Measurements from ENCODE around the gene BCL7A. TPM values are rescaled to one million over a fixed set of nuclear protein-coding genes. Genes with fewer than 3 reads are reported as not detected.

BCL7A gene
- total RNA-seq, 2 experiments from 2014 or later, result 2.8 to 2.9 TPM

DNA sequence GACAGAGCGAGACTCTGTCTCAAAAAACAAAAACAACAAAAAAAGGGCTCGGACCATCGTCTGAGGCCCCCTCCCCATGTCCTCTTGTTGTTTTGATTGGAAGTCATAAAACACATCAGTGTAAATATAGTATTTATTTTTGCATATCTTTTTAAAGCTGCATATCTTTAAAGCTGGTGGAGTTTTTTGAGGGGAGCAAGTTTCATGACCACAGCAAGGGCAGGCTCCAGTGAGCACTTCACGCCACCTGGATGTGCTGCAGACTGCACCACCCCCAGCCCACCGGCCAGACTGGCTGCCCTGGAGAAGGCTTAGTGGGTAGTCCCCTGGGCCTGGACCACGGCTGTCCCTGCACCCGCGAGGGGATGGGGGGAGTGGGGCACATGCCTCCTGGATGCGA is 11.9 kb upstream of the BCL7A start:
- DNase-seq, result no peak
- H3K9me3 Mint-ChIP-seq (ENCODE audit: low read depth), result no peaks in the 10 kb centered on the region
- ATAC-seq, result no peak
- H3K27me3 Mint-ChIP-seq, result peaks cover 50% of the 10 kb centered on the region
- no peak overlapping the region for H3K27ac Mint-ChIP-seq
- H3K36me3 Mint-ChIP-seq, result no peaks in the 10 kb centered on the region
- CTCF ChIA-PET, result no interaction called here
- peaks cover 25% of the 10 kb centered on the region for H3K4me1 Mint-ChIP-seq
- H3K4me3 Mint-ChIP-seq, result no peak overlapping the region

DNA sequence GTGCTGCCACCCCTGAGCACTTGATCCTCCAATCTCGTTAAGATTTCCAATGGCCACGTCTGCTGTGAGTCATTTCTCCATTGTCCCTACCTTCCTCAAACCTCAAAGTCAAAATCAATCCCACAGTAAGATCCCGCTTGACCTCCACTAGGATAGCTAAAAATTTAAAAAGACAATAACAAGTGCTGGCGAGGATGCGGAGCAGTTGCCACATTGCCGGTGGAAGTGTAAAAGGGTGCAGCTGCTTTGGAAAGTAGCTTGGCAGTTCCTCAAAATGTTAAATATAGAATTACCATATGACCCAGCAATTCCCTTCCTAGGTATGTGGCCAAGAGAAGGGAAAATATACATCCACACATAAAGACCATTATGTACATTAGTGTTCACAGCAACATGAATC is 9.5 kb upstream of the BCL7A start:
- Mint-ChIP-seq H3K27me3 (peaks cover 33% of the 10 kb centered on the region), H3K4me3 (no peak overlapping the region), H3K27ac (no peak overlapping the region), H3K4me1 (peaks cover 9% of the 10 kb centered on the region), H3K36me3 (no peaks in the 10 kb centered on the region), H3K9me3 (ENCODE audit: low read depth) (no peaks in the 10 kb centered on the region)
- CTCF ChIA-PET, result interaction anchor here (1.2 kb wide), 1 partner anchor 20 kb away, joined by 4 read pairs; no protein-coding TSS in a partner anchor
- ATAC-seq (no peak), DNase-seq (no peak)

DNA sequence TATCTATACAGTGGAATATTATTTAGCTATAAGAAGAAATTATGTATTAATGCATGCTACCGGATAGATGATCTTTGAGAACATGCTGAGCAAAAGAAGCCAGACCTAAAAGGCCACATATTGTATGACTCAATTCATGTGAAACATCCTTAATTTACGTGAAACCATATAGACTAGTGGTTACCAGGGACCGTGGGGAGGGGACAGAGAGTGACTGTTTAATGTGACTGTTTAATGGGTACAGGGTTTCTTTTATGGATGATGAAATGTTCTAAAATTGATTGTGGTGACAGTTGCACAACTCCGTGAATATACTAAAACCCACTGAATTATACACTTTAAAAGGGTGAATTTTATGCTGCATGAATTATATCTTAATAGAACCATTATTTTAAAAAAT is 8.5 kb upstream of the BCL7A start:
- Mint-ChIP-seq H3K4me3 (no peak overlapping the region), H3K36me3 (no peaks in the 10 kb centered on the region), H3K9me3 (ENCODE audit: low read depth) (no peaks in the 10 kb centered on the region), H3K27me3 (peaks cover 27% of the 10 kb centered on the region), H3K27ac (no peak overlapping the region), H3K4me1 (peaks cover 6% of the 10 kb centered on the region)
- DNase-seq (no peak), ATAC-seq (no peak)
- CTCF ChIA-PET, result interaction anchor here (1.4 kb wide), 1 partner anchor 41 kb away, joined by 3 read pairs; no protein-coding TSS in a partner anchor

DNA sequence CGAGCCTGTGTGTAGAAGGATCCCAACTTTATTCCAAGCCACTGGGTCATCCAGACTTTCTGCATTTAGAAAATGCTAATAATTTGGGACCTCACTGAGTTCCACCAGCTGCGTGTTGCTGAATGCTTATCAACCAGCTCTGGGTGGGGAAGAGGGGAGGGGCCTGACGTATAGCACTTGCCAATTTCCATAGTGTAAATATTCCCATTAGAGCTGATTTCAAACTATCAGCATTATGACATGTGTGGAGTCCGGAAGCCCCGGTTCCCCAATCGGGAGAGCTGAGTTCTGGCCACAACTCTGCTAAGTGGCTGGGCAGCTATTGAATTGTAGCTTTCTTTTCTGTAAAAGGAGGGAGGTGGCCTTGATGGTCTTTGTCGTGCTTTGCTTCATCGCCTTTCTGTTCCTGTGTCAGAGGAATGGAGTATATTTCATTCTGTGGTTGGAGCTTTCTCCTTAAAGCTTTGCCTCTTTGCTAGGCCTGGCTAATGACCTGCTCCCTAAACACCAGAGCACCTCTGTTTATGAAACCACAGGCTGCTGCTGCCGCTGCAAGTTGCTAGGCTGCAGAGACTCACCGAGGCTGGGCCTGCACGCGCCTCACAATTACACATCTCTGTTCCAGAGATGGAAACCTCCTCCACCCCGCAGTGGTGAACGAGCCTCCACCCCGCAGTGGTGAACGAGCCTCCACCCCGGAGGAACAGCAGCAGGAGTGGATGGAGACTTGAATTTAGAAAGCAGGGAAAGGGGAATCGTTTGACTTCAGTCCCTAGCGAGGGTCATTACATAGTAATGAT is 7.7 kb upstream of the BCL7A start:
- no peaks in the 10 kb centered on the region for H3K9me3 Mint-ChIP-seq (ENCODE audit: low read depth)
- H3K4me1 Mint-ChIP-seq, result peaks cover 6% of the 10 kb centered on the region
- no peak overlapping the region for H3K4me3 Mint-ChIP-seq
- H3K27ac Mint-ChIP-seq, result no peak overlapping the region
- DNase-seq (no peak), ATAC-seq (no peak)
- peaks cover 1% of the 10 kb centered on the region for H3K36me3 Mint-ChIP-seq
- H3K27me3 Mint-ChIP-seq, result peaks cover 32% of the 10 kb centered on the region
- CTCF ChIA-PET, result interaction anchor here (1.4 kb wide), 1 partner anchor 40 kb away, joined by 3 read pairs; no protein-coding TSS in a partner anchor

DNA sequence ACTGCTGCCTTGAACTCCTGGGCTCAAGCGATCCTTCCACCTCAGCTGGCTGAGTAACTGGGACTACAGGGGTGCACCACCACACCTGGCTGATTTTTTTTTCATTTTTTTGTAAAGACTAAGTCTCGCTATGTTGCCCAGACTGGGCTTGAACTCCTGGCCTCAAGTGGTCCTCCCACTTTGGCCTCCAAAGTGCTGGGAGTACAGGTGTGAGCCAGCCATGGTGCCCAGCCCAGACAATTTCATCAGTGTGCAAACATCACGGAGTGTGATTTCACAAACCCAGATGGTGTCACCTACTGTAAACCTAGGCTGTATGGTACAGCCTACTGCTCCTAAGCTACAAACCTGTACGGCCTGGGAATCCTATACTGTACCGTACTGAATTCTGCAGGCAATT is 6.9 kb upstream of the BCL7A start:
- CTCF ChIA-PET, result no interaction called here
- H3K36me3 Mint-ChIP-seq, result peaks cover 2% of the 10 kb centered on the region
- peaks cover 6% of the 10 kb centered on the region for H3K4me1 Mint-ChIP-seq
- H3K27ac Mint-ChIP-seq, result no peak overlapping the region
- H3K27me3 Mint-ChIP-seq, result peaks cover 39% of the 10 kb centered on the region
- H3K9me3 Mint-ChIP-seq (ENCODE audit: low read depth), result peaks cover 3% of the 10 kb centered on the region
- no peak for DNase-seq
- H3K4me3 Mint-ChIP-seq, result no peak overlapping the region
- ATAC-seq, result no peak

DNA sequence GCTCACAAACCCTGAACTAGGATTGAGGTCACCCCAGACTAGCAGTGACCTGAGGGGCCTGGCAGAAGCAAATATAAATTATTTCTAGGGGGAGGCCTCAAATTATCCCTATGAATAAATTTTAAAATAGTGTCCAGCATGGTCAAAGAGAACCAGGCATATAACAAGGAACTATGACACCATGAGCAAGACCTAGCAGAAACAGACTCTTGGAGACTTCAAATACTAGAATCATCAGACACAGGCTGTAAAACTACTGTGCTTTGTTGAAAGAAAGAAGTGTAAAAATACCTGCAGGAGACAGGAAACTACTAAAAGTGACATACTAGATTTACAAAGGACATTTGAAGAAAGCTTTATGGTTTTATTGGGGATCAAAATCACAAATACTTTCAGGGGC is 3.2 kb upstream of the BCL7A start:
- peaks cover 3% of the 10 kb centered on the region for H3K9me3 Mint-ChIP-seq (ENCODE audit: low read depth)
- no peak overlapping the region for H3K4me3 Mint-ChIP-seq
- peaks cover 16% of the 10 kb centered on the region for H3K4me1 Mint-ChIP-seq
- CTCF ChIA-PET, result no interaction called here
- no peak for ATAC-seq
- H3K36me3 Mint-ChIP-seq, result peaks cover 4% of the 10 kb centered on the region
- H3K27ac Mint-ChIP-seq, result no peak overlapping the region
- H3K27me3 Mint-ChIP-seq, result peaks cover 49% of the 10 kb centered on the region
- DNase-seq, result no peak

DNA sequence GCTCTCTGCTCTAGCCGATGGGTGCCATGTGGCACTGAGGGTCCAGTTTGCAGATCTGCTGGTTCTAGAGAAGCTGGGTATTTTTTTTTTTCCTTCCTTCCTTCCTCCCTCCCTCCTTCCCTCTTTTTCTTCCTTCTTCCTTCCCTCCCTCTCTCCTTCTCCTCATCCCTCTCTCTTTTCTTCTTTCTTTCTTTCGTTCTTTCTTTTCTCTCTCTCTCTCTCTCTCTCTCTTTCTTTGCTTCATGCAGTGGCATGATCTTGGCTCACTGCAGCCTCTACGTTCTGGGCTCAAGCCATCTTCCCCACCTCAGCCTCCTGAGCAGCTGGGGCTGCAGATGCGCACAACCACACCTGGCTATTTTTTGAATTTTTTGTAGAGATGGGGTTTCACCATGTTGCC is 2.7 kb upstream of the BCL7A start:
- no peak for DNase-seq
- H3K9me3 Mint-ChIP-seq (ENCODE audit: low read depth), result peaks cover 3% of the 10 kb centered on the region
- peaks cover 50% of the 10 kb centered on the region for H3K27me3 Mint-ChIP-seq
- ATAC-seq, result no peak
- H3K36me3 Mint-ChIP-seq, result peaks cover 4% of the 10 kb centered on the region
- H3K4me3 Mint-ChIP-seq, result no peak overlapping the region
- CTCF ChIA-PET, result no interaction called here
- H3K4me1 Mint-ChIP-seq, result peaks cover 17% of the 10 kb centered on the region
- no peak overlapping the region for H3K27ac Mint-ChIP-seq

DNA sequence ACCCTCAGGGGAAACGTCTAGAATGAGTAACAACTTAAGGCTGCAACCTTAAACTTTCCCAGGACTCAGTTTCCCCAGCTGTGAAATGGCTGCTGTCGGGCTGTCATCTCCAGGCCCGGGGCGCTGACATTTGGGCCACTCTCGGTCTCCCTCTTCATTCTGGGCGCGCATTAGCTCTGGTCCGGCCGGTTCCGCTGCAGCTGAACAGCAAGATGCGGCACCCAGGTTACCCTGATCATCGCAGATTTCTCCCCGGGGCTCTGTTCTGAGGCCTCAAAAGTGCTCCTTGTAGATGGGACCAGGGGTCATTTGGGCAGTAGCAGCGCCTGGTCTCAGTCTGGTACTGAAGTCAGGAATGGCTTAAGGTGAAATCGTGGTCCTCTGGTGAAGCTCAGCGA is 890 bp upstream of the BCL7A start:
- peaks cover 4% of the 10 kb centered on the region for H3K36me3 Mint-ChIP-seq
- no peak overlapping the region for H3K27ac Mint-ChIP-seq
- peaks cover 13% of the 10 kb centered on the region for H3K4me1 Mint-ChIP-seq
- DNase-seq (no peak), ATAC-seq (no peak)
- H3K9me3 Mint-ChIP-seq (ENCODE audit: low read depth), result peaks cover 3% of the 10 kb centered on the region
- CTCF ChIA-PET, result interaction anchor here (1.0 to 1.2 kb wide), 2 partner anchors 34 to 105 kb away, joined by 3 read pairs; no protein-coding TSS in a partner anchor
- H3K4me3 Mint-ChIP-seq, result peak overlapping the region; percentile 72
- H3K27me3 Mint-ChIP-seq, result peaks cover 54% of the 10 kb centered on the region

DNA sequence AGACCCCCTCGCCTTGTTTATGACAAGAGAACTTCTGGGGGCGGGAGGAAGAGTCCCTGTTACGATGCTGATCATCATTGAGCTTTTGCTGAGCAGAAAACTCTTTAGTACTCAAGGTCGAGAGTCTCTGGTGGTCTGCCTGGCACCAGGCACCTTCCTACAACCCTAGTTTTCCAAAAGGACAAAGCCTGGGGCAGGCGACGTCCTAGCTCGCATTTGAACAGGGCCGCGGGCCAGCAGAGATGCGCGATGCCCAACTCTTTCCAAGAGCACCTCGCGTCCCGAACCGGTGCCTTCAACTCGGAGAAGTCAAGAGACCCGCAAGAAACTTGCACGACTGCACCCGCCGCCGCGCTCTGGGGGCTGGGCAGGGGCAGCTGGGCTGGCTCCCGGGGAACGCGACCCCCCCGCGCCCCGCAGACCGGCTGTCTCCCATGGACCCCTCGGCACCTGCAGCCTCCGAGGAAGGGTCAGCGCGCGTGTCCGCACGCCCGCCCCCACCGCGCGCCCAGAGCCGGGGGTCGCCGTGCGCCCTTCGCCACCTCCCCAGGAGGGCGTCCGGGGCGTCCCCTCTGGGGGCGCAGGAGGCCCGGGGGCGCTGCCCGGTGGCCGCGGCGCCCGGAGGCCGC is 377 bp upstream of the BCL7A start:
- Mint-ChIP-seq H3K36me3 (peaks cover 4% of the 10 kb centered on the region), H3K4me1 (peaks cover 13% of the 10 kb centered on the region), H3K9me3 (ENCODE audit: low read depth) (peaks cover 3% of the 10 kb centered on the region), H3K27ac (no peak overlapping the region), H3K27me3 (peaks cover 55% of the 10 kb centered on the region), H3K4me3 (peak overlapping the region; percentile 82)
- ATAC-seq (peak; percentile 8), DNase-seq (no peak)
- CTCF ChIA-PET, result interaction anchor here (0.6 to 1.2 kb wide), 3 partner anchors 33 to 309 kb away, joined by 3 read pairs; no protein-coding TSS in a partner anchor

DNA sequence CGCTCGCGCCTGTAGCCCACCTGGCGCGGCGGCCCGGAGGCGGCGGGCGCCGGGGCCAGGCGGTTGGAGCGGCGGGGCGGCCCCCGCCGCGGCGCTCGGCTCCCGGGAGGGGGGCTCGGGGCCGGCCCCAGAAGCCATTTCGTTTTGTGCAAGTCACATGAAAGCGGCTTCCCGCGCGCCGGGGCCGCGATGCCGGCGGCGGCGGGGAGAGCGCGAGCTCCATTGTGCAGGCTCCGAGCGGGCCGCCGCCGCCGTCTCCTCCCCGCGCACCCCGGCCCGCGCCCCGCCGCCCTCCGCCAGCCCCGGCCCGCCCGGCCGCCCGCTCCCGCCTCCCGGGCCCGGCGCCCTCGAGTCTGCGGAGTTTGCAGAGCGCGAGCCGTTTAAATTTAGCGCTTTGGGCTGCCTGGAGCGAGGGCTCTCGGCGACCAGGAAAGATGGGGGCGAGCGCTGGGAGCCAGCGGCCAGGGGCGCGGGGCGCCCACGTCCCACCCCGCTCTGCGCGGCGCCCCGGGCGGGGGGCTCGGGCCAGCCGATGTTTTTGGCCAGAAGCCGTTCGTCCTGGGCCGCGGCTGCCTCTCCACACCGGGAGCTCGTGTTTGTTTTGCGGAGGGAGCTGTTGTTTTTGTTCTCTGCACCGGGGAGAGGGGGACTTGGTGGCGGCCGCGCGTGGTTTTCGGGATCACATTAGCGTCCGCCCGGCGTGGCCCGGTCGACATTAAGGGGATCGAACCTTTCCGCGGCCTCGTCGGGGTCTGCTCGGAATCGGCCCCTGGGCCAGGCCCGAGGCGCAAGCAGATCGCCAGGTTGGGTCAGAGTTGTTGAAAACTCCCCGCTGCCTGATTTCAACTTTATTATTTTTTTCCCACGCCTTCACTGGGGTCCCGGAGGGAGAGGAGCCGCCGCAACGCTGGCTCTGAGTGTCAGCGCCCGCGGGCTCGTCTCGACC is 982 bp downstream of the BCL7A start:
- H3K4me1 Mint-ChIP-seq, result peaks cover 13% of the 10 kb centered on the region
- CTCF ChIA-PET, result interaction anchor here (0.6 to 1.5 kb wide), 8 partner anchors 9 to 230 kb away, joined by 3 to 6 read pairs (median 4); partner anchors contain the start of genes CFAP251 and RHOF
- ATAC-seq (peak; percentile 46), DNase-seq (no peak)
- H3K36me3 Mint-ChIP-seq, result peaks cover 4% of the 10 kb centered on the region
- peaks cover 3% of the 10 kb centered on the region for H3K9me3 Mint-ChIP-seq (ENCODE audit: low read depth)
- H3K4me3 Mint-ChIP-seq, result peak overlapping the region; percentile 64
- peaks cover 64% of the 10 kb centered on the region for H3K27me3 Mint-ChIP-seq
- no peak overlapping the region for H3K27ac Mint-ChIP-seq

DNA sequence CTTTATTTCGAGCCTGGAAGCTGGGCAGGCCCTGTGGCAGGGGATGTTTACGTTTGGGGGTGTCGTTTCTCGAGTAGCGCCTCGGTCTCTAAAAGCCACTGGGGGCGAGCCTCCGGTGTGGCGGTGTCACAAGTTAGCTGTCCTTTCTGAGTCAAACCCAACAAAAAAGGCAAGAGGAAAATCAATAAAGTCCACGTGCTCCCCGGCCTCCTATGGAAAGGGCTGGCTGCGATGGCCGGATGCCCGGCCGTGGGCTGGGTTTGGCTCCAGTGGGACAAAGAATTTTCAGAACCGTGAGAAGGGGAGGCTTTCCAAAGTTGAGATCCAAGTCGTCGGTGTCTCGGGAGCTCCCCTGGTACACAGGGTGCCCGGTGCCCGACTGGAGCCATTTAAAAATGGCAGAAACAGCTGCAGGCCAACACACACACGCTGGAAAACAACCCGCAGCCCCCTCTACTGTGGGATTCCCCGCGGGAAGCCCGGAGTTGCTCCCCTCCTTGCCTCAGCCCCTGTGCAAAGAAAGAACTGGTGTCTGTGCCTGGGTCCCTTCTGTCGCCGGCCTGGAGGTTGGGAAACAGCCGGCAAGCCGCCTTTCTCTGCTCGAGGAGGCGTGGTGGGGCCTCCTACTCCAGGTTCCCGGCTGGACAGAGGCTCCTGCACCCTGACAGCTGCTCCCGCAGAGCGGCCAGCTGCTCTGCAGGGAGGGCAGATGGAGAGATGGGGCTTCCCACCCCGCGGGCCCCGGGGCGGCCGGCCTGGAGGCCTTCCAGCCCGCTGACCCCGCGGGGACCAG is 1.9 kb downstream of the BCL7A start:
- no peak overlapping the region for H3K27ac Mint-ChIP-seq
- peaks cover 68% of the 10 kb centered on the region for H3K27me3 Mint-ChIP-seq
- peaks cover 16% of the 10 kb centered on the region for H3K4me1 Mint-ChIP-seq
- DNase-seq (peak; percentile 56), ATAC-seq (no peak)
- CTCF ChIA-PET, result interaction anchor here (0.6 to 1.5 kb wide), 8 partner anchors 8 to 231 kb away, joined by 3 to 6 read pairs (median 4); partner anchors contain the start of genes CFAP251 and RHOF
- peaks cover 4% of the 10 kb centered on the region for H3K36me3 Mint-ChIP-seq
- H3K4me3 Mint-ChIP-seq, result peak overlapping the region; percentile 64
- H3K9me3 Mint-ChIP-seq (ENCODE audit: low read depth), result peaks cover 3% of the 10 kb centered on the region

DNA sequence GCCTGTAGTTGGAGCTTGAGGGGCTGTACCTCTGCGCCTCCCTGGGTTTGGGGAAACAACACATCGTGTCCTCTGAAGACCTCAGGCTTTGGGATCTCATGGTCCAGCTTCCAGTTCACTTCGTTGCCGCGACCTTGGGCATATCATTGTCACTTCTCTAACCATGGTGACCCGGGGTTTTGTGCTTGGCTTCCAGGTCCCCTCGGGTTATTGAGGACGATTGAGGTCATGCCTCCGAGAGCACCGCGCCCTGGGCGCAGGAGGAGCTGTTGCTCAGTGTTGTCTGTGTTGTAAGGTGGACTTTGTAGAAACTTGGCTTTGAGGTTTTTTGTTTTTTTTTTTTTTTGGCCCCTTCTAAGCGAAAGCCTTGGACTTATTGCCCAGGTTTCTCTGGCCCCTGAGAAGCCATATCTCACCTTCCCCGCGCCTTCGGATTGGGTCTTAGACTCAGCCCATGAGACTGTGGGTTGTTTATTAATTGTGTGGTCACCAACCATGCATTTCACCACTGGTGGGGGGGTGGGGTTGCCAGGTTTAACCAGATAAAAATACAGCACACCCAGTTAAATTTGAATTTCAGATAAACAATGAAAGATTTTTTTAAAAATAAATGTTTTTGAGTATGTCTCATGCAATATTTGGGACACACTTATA is 2.6 kb downstream of the BCL7A start:
- Mint-ChIP-seq H3K4me3 (no peak overlapping the region), H3K36me3 (peaks cover 2% of the 10 kb centered on the region), H3K9me3 (ENCODE audit: low read depth) (peaks cover 3% of the 10 kb centered on the region), H3K27me3 (peaks cover 68% of the 10 kb centered on the region), H3K4me1 (peaks cover 23% of the 10 kb centered on the region), H3K27ac (no peak overlapping the region)
- no peak for ATAC-seq
- no peak for DNase-seq
- CTCF ChIA-PET, result interaction anchor here (1.1 to 1.5 kb wide), 2 partner anchors 30 to 106 kb away, joined by 5 to 6 read pairs; partner anchors contain the start of gene CFAP251
